GM12872 (cell line): ENCODE results near the gene ZNF774.

Experiments used
- CTCF ChIP-seq: IDR thresholded peaks from 3 replicates; pipeline ENCODE4 v1.5.1; 2011; ENCODE audit warnings: low read depth, mild to moderate bottlenecking, low read length, moderate library complexity; ENCODE audit not compliant: insufficient read depth

Gene ZNF774

DNA sequence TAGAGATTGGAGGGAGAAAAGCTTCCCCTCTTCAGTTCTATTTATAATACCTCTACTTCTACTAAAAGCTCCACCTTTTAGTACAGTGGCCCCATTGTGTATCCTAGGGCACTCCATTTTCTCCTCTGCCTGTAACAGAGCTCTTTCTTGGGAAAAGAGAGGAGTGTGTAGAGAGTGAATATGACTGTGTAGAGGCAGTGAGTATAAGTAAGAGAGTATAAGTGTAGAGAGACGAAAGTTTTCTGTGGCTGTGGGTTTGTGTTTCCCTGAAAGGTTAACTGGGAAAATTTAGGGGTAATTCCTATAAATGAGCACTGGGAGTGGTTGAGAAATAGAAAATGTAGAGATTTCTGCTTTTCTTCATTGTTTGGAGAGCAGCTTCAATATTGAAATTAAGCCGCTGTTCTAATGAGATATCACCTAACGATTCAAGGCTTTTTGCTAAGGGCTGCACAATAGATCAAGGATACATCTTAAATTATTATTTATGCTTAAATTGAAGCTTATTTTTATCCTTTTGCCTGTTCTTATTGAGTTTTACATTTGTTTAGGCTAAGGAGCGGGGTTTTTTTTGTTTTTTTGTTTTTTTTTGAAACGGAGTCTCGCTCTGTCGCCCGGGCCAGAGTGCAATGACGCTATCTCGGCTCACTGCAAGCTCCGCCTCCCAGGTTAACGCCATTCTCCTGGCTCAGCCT lies 42.8 kb downstream of the ZNF774 start:
- TF ChIP-seq CTCF: no peak

DNA sequence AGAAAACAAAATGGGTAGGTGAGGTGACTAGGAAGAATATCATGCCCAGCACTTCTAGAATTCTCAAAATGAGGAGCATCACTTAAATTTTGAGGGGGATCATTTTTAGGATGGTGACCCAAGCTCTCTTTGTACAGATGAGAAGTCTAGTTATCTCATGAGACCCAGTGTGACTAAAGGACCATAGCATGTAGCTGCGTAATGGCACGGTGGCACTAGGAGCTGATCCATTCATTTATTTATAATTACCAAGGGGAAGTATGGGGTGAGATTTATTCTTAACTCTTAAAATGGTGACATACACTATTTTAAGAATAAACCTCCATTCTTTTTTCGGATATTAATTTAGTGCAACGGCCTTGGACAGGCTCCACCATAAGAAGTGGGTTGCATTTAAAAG lies 44.2 kb downstream of the ZNF774 start:
- no peak for TF ChIP-seq CTCF

DNA sequence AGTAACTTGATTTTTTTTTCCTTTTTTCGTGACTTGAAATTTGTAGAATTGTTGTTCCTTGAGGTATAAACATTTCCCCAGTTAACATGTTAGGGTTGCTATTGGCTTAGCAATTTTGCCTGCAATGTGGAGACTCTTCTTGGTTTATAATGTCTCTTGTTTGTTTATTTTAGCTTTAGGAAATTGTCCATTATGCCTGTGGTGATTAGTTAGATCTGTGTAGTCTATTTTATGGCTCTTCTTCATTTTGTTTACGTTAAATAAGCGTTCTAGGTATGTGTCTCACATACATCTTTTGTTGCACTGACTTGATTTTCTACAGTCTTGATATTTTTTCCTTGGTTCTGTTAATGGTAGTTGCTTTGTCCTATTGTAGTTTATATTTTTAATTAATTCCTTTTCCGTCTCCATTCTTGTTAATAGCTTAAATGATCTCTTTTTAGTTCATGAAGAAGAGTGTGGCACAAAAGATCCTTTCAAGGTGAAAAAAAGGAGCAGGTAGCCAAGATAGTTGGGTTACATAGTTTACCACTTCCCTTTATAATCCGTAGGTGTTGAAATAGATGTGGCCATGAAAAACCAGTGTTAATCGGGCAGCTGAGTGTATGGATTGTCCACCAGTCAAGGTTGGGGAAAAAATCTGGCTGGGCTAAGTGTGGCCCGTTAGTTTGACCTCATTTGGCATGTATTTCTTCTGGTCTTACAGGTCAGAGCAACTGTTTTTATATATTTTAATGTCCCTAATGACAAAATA lies 48.1 kb downstream of the ZNF774 start:
- TF ChIP-seq CTCF: no peak

GRCh38 chr15:90400759-90401314 lies 48.8 kb downstream of the ZNF774 start:
- no peak for TF ChIP-seq CTCF

DNA sequence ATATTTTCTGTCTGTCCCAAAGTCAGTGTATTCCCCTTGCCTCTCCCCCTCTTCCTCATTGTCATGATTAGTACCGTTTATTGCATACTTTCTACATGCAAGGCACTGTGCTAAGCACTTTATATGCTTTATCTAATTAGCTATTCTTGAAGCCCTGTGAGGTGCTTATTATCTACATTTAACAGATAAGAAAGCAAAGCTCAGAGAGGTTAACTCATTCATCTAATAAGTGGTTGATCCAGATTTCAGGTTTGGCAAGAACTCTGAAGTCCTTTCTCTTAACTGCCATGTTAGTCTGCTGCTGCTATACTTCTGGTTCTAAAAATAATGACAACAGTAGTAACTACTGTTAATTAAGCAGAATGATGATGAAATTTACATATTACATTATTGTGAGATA lies 49.4 kb downstream of the ZNF774 start:
- no peak for TF ChIP-seq CTCF

- TF ChIP-seq CTCF: no peak
These were observed 50.1 kb downstream of the ZNF774 start for GRCh38 chr15:90402223-90402622.

- no peak for TF ChIP-seq CTCF
These were observed 50.7 kb downstream of the ZNF774 start for GRCh38 chr15:90402767-90403166.
